Neural cell (in vitro differentiated cells): ENCODE results near the gene GLCE.

ENCODE experiments used
- POLR2AphosphoS5 ChIP-seq: IDR thresholded peaks from 2 replicates; pipeline ENCODE4 v1.6.1; 2012
- TF ChIP-seq, protein P1 (sequence below): fragments of 450-650 bp; IDR thresholded peaks from 2 replicates; pipeline ENCODE4 v1.5.1; 2014; ENCODE audit warnings: antibody characterized with exemption, mild to moderate bottlenecking, moderate library complexity; ENCODE audit not compliant: poor library complexity, severe bottlenecking

DNA sequence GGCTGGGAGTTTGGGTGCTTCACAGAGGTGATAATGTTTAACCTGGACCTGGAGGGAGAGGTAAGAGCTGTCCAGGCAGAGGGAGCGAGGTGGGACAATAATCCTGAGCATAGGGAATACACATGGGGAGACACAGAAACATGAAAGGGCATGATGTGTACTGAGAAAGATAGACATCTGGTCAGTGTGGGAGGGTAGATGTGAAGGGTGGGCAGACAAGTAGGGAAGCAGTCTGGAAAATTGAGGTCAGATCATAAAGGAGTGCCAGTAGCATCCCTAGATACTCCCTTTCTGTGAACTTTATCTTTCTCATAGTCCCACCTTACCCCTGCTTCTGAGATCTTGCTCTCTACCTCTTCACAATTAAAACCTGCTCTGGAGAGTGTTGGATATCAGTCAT lies 12.0 kb upstream of the GLCE start:
- TF ChIP-seq, protein P1, sequence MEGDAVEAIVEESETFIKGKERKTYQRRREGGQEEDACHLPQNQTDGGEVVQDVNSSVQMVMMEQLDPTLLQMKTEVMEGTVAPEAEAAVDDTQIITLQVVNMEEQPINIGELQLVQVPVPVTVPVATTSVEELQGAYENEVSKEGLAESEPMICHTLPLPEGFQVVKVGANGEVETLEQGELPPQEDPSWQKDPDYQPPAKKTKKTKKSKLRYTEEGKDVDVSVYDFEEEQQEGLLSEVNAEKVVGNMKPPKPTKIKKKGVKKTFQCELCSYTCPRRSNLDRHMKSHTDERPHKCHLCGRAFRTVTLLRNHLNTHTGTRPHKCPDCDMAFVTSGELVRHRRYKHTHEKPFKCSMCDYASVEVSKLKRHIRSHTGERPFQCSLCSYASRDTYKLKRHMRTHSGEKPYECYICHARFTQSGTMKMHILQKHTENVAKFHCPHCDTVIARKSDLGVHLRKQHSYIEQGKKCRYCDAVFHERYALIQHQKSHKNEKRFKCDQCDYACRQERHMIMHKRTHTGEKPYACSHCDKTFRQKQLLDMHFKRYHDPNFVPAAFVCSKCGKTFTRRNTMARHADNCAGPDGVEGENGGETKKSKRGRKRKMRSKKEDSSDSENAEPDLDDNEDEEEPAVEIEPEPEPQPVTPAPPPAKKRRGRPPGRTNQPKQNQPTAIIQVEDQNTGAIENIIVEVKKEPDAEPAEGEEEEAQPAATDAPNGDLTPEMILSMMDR = no peak
- no peak for TF ChIP-seq POLR2AphosphoS5
